ENCODE results near the gene LPCAT2. TPM values are rescaled to one million over a fixed set of nuclear protein-coding genes. Genes with fewer than 3 reads are reported as not detected.
"Not testable (repeated sequence)": the region's sequence is repeated elsewhere in the genome, so short reads cannot be mapped to it uniquely, and the experiment has no call there.

The LPCAT2 gene
- total RNA-seq, 1 experiment from 2014 or later = 7.1 TPM

- Mint-ChIP-seq H3K4me3 (no peak overlapping the region), H3K9me3 (peaks cover 23% of the 10 kb centered on the region), H3K36me3 (peaks cover 16% of the 10 kb centered on the region), H3K27ac (no peak overlapping the region), H3K4me1 (no peaks in the 10 kb centered on the region), H3K27me3 (ENCODE audit: low read depth) (peaks cover 10% of the 10 kb centered on the region; the same call in 1 of the 2 replicates)
- ChIA-PET POLR2A (no interaction called here), CTCF (no interaction called here)
- TF ChIP-seq, protein P1, sequence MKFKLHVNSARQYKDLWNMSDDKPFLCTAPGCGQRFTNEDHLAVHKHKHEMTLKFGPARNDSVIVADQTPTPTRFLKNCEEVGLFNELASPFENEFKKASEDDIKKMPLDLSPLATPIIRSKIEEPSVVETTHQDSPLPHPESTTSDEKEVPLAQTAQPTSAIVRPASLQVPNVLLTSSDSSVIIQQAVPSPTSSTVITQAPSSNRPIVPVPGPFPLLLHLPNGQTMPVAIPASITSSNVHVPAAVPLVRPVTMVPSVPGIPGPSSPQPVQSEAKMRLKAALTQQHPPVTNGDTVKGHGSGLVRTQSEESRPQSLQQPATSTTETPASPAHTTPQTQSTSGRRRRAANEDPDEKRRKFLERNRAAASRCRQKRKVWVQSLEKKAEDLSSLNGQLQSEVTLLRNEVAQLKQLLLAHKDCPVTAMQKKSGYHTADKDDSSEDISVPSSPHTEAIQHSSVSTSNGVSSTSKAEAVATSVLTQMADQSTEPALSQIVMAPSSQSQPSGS (CRISPR knock-in tag; IDR thresholded peaks at IDR 0.05; ENCODE audit: borderline replicate concordance, low read depth) = no peak
- TF ChIP-seq FOXJ3 (CRISPR knock-in tag; IDR thresholded peaks at IDR 0.05; ENCODE audit: borderline replicate concordance) (no peak), ETV6 (CRISPR knock-in tag; IDR thresholded peaks at IDR 0.05) (no peak), FOXP1 (CRISPR knock-in tag; IDR thresholded peaks at IDR 0.05; ENCODE audit: borderline replicate concordance) (no peak), ZNF396 (CRISPR knock-in tag; IDR thresholded peaks at IDR 0.05; ENCODE audit: borderline replicate concordance) (no peak), ZNF138 (CRISPR knock-in tag; conservative IDR thresholded peaks at IDR 0.05) (no peak), JAZF1 (CRISPR knock-in tag; IDR thresholded peaks at IDR 0.05) (no peak), NFATC4 (CRISPR knock-in tag; IDR thresholded peaks at IDR 0.05) (no peak), ZNF317 (CRISPR knock-in tag; IDR thresholded peaks at IDR 0.05; ENCODE audit: borderline replicate concordance, low read depth) (no peak), GABPB1 (CRISPR knock-in tag; IDR thresholded peaks at IDR 0.05) (no peak), ZMAT4 (CRISPR knock-in tag; IDR thresholded peaks at IDR 0.05) (no peak), USF2 (CRISPR knock-in tag; IDR thresholded peaks at IDR 0.05) (no peak), ZNF416 (CRISPR knock-in tag; IDR thresholded peaks at IDR 0.05) (no peak), CREM (CRISPR knock-in tag; IDR thresholded peaks at IDR 0.05) (no peak), CDX4 (CRISPR knock-in tag; IDR thresholded peaks at IDR 0.05; ENCODE audit: borderline replicate concordance) (no peak)
- TF ChIP-seq, protein P2, sequence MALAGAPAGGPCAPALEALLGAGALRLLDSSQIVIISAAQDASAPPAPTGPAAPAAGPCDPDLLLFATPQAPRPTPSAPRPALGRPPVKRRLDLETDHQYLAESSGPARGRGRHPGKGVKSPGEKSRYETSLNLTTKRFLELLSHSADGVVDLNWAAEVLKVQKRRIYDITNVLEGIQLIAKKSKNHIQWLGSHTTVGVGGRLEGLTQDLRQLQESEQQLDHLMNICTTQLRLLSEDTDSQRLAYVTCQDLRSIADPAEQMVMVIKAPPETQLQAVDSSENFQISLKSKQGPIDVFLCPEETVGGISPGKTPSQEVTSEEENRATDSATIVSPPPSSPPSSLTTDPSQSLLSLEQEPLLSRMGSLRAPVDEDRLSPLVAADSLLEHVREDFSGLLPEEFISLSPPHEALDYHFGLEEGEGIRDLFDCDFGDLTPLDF (CRISPR knock-in tag; IDR thresholded peaks at IDR 0.05) = no peak
- TF ChIP-seq, protein P3, sequence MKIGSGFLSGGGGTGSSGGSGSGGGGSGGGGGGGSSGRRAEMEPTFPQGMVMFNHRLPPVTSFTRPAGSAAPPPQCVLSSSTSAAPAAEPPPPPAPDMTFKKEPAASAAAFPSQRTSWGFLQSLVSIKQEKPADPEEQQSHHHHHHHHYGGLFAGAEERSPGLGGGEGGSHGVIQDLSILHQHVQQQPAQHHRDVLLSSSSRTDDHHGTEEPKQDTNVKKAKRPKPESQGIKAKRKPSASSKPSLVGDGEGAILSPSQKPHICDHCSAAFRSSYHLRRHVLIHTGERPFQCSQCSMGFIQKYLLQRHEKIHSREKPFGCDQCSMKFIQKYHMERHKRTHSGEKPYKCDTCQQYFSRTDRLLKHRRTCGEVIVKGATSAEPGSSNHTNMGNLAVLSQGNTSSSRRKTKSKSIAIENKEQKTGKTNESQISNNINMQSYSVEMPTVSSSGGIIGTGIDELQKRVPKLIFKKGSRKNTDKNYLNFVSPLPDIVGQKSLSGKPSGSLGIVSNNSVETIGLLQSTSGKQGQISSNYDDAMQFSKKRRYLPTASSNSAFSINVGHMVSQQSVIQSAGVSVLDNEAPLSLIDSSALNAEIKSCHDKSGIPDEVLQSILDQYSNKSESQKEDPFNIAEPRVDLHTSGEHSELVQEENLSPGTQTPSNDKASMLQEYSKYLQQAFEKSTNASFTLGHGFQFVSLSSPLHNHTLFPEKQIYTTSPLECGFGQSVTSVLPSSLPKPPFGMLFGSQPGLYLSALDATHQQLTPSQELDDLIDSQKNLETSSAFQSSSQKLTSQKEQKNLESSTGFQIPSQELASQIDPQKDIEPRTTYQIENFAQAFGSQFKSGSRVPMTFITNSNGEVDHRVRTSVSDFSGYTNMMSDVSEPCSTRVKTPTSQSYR (CRISPR knock-in tag; IDR thresholded peaks at IDR 0.05) = no peak
- DNase-seq (ENCODE audit: low spot score) (no peak), ATAC-seq (no peak)
Measured at GRCh38 chr16:55615071-55615470, 106.2 kb downstream of the LPCAT2 start.

GRCh38 chr16:55615670-55616069 lies 106.8 kb downstream of the LPCAT2 start:
- peaks cover 10% of the 10 kb centered on the region for H3K27me3 Mint-ChIP-seq (ENCODE audit: low read depth)
- CTCF ChIA-PET; ATAC-seq; H3K27ac Mint-ChIP-seq; H3K4me1 Mint-ChIP-seq; POLR2A ChIA-PET; DNase-seq (ENCODE audit: low spot score); H3K4me3 Mint-ChIP-seq: not testable (repeated sequence)
- H3K36me3 Mint-ChIP-seq = peaks cover 16% of the 10 kb centered on the region
- peaks cover 29% of the 10 kb centered on the region for H3K9me3 Mint-ChIP-seq
